Activated naive CD4-positive, alpha-beta T cell treated with anti-CD3 and anti-CD28 coated beads, Interleukin-2, amount 50 U/mL, for 16 hours (primary cell): Measurements from ENCODE around the gene ZBTB16.
"Not testable (repeated sequence)": the region's sequence is repeated elsewhere in the genome, so short reads cannot be mapped to it uniquely, and the experiment has no call there.

Experiments
- DNase-seq: peaks from one replicate; pipeline ENCODE4 v3.0.0-alpha.2; 2020

Gene ZBTB16

DNA sequence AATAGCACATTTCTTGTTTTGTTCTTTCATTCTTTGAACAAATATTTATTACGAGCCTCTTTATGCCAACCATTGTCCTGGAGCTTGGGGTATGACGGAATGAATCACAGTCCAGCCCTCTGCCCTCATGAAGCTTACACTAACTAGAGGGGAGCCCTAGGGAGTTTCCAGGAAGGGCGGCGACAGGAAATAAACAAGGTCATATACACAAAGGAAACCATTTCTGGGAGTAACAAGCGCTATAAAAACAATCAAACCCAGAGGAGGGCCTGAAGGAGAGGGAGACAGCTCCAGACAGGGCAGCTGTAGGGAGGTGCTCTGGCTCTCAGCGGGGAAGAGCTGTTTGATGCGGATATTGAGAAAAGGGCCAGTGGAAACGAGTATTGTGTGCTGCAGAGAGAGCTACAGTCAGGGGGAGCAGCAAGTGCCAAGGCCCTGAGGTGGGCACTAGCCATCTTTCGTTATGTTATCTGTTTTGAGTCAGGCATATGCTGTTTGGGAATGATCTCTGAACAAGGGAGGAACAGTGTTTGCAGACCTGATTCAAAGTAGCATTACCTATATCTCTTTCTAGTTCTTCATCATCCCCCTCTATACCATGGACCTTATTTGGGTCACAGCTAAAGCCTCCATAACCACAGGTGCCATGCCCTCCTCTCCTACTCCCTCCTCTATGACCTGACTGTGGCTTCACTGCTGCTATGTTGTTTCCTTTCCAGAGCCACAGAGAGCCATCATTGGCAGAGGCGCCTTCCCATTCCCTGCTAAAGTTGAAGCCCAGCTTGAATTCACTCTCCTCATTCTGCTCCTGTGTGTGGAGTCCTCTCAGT lies 15.3 kb upstream of the ZBTB16 start:
- no peak for DNase-seq

DNA sequence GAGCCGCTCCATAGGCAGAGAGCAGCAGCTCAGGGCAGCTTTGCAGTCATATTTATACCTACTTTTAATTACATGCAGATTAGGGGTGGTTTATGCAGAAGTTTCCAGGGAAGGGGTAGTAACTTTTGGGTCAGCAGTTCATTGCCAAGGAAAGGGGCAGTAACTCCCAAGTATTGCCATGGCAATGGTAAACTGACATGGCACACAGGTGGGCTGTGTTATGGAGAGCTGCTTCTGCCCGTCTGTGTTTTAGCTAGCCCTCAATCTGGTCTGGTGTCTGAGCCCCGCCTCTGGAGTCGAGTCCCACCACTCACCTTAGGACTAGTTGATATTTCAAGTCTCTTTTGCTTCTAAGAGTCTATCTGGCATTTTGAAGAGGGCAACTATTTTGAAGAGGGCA lies 12.2 kb upstream of the ZBTB16 start:
- DNase-seq, result no peak

DNA sequence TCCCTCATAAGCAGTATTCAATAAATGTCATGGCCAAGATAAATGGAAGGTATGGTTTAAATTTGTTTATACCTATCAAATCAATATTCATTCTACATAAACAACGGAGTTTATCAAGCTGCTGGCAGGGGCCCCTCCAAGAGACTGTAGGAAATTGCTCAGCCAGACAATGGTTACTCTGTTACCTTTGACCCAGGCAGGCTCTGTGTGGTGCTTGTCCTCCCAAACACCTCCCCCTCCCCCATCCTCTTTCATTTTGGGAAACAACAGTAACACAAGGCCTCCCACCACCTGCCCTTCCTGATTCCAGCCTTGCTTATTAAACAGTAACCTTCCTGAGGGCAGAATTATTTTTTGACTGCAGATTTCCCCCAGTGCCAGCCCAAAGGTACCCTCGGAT lies 10.5 kb upstream of the ZBTB16 start:
- no peak for DNase-seq

DNA sequence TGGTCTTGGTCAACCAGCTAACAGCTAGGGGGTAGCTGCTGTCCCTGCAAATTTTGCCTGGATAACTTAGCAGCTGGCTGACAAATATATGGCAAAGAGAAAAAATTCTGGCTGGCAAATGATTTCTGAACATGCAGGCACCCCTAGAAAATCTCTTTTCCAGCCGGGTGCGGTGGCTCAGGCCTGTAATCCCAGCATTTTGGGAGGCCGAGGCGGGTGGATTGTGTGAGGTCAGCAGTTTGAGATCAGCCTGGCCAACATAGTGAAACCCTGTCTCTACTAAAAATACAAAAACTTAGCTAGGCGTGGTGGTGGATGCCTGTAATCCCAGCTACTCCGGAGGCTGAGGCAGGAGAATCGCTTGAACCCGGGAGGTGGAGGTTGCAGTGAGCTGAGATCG lies 9.7 kb upstream of the ZBTB16 start:
- not testable (repeated sequence) for DNase-seq

DNA sequence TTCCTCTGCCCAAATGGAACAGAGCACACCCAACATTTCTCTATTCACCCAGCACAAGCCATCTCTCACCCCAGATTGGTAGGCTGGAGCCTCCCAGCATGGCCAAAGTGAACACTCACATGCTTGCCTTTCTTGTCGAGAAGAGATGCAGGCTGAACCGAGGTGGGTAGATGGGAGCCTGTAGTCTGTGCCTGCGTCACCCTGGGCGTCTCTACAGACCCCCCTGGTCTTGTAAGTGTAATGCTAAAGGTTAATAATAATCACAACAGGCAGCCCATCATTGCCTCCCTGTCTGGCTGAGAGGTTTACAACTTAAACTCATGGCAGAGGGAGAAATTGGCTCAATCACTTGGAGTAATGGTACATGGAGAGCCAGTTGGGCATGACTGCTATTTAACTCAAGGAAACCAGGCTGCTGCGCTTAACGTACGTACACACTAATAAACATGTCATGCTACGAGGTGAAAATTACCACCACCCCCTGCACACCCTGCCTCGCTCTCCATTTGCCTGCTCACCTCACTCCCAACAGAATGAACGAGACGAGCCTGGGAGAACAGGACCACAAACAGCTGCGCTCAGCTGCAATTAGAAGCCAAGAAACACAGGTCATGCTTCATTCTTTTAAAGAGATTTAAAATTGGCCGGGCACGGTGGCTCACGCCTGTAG lies 9.1 kb upstream of the ZBTB16 start:
- DNase-seq, result no peak

DNA sequence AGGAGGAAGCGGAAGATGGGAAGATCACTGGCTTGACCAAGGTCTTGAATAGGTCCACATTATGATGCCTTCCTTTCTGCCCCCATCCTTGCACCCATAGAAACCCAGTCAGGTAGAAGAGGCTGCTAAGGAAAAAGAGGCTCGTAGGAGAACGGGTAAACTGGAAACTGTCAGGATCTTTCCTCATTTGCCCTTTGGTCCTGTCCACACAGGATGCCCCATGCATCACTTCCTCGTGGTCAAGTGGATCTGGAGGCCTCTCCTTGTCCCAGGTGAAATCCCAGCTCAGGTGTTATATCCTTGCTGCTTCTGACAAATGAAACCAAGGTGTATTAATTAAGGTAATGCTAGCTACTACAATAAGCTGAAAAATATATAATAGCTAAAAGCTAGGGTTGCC lies 8.0 kb upstream of the ZBTB16 start:
- no peak for DNase-seq

DNA sequence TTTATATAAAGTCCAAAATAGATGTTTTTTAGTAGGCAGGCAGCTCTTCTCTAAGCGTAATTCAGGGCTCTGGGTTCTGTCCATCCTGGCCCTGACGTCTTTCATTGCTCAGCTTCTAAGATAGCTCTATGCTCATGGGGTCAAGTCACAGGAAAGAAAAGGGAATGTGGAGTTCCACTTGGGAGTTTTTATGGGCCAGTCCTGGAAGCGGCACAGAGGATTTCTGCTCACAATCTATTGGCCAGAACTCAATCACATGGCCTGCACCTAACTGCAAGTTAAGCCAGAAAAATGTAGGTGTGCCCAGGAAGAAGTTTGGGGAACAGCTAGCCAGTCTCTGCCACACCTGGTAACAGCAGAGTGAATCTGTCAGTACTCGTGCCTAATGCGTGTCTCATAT lies 7.4 kb upstream of the ZBTB16 start:
- DNase-seq, result no peak

DNA sequence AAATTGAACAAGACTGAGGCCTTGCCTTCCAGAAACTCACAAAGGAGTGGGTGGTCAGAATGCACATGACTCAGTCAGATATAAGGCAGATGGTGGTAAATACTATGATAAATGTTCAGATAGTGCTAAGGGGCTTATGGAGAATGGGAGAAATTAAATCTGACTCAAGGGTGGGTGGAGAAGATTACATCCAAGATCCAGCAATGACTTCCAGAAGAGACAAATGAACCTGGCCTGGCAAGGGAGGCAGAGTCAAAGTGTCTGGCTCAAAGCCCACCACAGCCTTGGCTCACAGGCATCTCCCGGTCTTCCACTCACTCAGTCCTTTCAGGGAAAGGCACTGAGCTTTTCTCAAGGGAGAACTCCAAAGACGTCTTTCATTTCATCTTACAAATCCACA lies 6.1 kb upstream of the ZBTB16 start:
- DNase-seq, result no peak

DNA sequence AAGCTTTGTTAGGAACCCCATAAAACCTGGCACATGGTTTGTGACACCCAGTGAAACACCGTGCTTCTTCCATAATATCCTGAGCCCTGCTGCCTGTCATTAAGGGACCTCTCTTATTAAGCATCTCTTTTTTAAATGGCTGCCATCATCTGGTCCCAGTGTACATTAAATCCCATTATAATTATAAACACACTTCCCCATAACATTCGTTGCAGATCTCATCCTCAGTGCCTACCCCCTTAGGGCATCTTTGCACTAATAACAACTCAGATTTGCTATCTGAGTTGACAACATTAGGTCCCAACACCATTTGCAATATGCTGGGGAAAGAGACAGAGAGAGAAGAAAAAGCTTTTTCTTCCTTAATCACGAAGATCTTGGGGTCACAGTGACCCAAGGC lies 4.7 kb upstream of the ZBTB16 start:
- no peak for DNase-seq

DNA sequence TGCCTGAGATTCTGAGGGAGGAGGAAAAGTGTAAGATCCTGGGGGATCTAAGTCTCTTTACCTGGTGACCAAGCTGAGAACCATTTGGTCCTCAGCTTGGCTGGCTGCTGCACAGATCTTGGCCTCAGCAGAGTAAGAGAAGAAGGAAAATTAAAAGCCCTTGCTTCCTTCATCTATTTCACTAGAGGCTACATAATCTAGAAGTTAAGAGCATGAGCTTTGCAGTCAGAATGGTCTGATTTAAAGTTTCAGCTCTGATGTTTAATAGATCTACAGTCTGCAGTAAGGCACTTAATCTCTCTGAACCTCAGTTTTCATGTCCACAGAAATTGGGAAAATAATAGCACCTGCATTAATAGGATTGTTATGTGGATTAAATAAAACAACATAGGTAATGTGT lies 3.1 kb upstream of the ZBTB16 start:
- DNase-seq, result no peak

DNA sequence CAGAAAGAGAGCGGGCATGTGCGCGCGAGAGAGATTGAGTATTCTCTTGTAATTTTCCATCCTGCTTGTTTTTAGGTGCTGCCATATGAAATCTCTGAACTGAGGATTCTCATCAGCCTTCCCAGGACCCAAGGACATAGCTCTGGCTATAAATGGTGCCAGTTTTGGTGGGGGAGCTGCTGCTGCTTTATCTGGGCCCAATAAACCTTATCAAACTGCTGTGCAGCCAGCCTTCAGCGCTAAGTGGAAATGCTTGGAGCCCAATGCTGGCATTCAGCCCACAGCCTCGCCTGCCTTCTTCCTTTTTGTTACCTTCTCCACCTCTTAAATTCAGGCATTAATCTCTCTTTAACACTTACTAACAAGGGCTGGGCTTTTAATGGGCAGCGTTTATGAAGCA lies 2.4 kb upstream of the ZBTB16 start:
- DNase-seq, result no peak

DNA sequence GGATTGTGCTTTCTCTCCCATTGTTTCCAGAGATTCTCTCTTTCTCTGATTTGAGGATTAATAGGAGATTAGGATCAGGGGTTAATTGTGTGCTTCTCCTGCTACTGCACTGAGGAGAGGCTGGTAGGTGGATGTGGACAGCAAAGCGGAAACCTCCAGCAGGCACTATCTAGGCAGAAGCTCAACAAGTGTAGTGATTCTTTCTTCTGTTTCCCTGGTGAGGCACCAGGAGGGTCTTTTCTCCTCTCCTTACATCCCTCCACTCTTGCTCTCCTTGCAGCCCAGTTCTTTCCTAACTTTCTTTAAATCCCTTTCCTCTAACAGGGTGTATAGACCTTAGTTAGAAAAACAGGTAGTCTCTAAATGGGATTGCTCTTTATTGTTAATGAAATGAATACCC lies 1.9 kb upstream of the ZBTB16 start:
- DNase-seq, result no peak

DNA sequence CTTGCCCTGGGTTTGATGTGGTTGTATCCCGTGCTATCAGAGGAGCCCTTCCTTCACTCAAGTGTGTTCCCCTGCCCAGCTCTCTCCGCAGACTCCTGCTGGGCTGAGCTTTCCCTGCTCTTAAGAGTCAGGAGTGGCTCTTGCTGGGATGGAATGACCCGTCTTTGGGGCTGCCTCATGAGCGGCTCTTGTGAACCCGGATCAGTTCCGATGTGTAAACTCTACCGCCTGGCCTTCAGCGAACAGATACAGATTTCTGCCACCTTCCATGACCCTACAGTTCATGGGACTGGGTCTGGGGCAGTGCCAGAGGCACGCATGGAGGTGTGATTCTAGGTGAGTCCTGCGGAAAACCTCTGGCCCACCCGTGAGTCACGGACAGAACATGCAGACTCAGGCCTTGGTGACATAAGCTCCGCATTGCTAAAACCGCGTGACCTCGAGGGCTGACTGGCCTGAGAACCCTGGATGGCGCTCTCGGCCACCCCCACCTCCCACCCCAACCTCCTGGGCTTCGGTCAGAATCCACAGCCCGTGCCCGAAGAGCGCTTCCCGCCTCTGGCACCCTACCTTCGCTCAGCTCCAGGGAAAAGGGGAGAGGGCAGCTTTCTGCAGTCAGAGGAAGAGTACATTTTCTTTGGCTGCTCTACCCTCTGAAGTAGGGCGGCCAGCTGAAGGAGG lies 1.3 kb upstream of the ZBTB16 start:
- DNase-seq, result no peak

DNA sequence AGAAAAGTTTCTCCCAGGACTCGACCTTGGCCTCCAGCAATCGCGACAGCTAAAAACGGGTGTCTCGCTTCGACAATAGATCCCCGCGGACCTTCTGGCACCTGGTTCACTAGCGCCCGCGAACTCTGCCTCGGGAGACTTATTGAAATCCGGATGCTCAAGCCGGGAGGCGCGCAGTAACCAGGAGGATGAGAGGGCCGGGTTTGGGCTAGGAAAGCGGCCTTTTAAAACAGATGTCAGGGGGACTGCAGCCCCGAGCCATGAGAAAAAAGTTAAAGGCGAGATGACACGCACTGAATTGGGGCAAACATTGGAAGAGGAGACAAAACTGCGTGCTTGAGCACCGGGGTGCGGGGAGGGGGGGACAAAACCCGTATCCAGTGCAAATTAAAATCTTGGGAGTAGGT lies 637 bp upstream of the ZBTB16 start:
- DNase-seq, result no peak

DNA sequence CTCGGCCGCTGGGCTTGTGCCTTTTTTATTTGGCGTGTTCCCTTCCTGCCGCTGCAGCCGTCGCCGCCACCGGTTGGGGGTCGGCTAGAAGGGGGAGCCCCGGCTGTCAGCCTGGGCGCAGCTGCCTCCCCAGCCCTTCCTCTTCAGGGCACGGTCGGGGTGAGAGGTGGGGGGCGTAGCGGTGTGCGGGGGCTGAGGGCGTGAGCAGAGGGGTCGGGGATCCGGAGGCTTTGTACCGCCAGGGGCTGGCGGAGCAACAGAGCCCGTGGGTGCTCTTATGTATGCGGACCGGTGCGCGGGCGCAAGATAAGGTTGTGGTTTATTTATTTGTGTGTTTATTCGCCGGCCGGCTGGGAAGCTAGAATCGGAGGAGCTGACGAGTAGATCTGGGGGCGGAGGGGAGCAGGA lies 477 bp downstream of the ZBTB16 start:
- DNase-seq, result peak; percentile 20

DNA sequence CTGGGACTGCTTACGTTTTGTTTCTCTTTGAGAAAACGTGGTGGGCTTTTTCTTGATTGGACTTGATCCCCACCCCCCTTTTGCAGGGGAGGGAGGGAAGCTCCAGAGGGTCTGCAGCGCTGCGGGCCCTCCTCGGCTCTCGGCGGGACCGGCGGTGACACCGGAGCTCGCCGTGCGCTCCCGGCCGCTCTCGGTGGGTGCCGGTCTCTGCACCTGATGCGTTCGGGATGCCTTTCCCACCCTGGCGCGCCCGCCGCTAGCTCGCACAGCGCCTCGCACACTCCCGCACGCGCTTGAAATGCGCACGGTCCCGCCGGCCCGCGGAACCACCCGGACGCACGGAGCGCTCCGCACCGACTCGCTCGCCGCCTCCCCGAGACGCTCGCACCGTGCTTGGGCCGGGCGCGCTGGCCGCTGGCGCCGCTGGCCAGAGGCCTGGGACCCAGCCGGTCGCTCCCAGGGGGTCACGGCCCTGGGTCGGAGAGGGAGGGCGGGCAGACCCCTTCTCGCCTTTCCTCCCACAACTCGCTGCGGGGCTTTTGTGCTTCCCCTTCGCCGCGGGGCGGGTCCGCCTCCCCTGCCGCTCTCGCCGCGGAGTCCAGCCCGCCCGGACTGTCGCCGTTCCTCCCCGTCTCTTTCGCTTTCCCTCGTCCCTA lies 1.0 kb downstream of the ZBTB16 start:
- DNase-seq, result peak; percentile 37

DNA sequence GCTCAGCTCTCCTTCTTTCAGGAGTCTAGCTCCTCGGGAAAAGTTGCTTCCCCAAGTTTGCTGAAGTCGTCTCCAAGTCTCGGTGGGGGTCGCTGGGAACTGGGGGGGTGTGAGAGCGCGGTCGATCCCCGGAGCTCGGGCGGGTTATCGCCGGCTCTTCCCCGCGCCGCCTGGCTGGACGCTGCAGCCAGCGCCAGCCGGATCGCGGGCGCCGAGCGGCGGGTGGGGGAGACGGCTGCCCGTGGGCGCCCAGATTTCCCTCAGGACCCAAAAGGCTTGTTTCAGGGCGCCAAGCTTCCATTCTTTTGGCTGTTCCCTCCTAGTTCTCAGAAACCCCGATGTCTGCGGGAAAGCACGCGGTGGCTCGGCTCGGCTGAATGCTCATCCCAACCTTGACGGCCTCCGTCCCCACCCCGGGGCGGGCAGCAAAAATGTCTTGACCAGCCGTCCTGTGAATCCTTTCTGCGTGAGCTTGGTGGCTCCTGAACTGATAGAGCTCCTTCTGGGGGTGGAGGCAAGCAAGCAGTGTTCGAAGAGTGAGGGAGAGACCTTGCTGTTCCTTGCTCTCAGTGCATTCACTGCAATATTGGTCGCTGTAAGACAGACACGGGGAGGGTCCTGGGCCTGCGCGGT lies 1.7 kb downstream of the ZBTB16 start:
- DNase-seq, result no peak

DNA sequence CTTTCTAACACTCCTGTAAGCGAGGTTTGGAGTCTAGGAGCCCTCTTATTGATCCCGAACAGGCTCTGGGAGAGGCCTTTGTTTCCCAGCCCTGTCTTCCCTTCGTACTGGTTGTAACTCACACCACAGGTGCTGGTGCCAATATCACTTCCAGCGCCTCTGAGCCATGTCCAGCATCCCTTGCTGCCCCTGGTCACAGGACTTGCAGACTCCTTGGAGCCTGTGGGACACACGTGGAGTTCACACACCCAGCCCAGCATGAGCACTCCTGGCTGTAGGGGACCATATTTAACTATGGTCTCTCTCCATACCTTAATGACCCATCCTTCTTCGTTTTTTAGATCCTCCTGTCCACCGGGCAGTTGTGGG lies 2.2 kb downstream of the ZBTB16 start:
- DNase-seq, result no peak

DNA sequence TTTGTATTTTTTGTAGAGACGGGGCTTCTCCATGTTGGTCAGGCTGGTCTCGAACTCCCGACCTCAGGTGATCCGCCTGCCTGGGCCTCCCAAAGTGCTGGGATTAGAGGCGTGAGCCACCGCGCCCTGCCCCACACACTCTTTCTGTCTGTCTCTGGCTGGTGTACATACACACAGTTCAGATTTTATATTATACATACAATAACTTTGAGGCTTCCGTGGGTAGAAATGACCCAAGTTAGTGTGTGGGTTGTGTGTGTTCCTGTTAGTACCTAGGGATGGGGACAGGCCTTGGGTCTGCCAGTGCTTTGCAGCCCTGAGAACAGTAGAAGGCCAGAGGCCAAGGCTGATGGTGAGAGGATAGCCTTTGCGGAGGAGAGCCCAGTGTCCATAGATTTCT lies 2.8 kb downstream of the ZBTB16 start:
- DNase-seq, result no peak

DNA sequence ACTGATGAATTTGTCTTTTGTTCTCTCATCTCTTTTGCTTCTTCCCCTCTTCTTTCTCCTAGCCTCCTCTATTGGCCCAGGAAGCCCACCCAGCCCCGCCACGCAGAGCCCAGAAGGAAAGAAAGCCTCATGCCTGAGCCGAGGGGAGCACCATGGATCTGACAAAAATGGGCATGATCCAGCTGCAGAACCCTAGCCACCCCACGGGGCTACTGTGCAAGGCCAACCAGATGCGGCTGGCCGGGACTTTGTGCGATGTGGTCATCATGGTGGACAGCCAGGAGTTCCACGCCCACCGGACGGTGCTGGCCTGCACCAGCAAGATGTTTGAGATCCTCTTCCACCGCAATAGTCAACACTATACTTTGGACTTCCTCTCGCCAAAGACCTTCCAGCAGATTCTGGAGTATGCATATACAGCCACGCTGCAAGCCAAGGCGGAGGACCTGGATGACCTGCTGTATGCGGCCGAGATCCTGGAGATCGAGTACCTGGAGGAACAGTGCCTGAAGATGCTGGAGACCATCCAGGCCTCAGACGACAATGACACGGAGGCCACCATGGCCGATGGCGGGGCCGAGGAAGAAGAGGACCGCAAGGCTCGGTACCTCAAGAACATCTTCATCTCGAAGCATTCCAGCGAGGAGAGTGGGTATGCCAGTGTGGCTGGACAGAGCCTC lies 3.8 kb downstream of the ZBTB16 start:
- no peak for DNase-seq

DNA sequence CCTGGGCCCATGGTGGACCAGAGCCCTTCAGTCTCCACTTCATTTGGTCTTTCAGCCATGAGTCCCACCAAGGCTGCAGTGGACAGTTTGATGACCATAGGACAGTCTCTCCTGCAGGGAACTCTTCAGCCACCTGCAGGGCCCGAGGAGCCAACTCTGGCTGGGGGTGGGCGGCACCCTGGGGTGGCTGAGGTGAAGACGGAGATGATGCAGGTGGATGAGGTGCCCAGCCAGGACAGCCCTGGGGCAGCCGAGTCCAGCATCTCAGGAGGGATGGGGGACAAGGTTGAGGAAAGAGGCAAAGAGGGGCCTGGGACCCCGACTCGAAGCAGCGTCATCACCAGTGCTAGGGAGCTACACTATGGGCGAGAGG lies 4.3 kb downstream of the ZBTB16 start:
- no peak for DNase-seq

DNA sequence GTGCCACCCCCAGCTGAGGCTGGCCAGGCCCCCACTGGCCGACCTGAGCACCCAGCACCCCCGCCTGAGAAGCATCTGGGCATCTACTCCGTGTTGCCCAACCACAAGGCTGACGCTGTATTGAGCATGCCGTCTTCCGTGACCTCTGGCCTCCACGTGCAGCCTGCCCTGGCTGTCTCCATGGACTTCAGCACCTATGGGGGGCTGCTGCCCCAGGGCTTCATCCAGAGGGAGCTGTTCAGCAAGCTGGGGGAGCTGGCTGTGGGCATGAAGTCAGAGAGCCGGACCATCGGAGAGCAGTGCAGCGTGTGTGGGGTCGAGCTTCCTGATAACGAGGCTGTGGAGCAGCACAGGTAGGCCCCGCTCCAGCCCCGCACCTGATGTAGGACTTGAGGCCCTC lies 4.7 kb downstream of the ZBTB16 start:
- no peak for DNase-seq

DNA sequence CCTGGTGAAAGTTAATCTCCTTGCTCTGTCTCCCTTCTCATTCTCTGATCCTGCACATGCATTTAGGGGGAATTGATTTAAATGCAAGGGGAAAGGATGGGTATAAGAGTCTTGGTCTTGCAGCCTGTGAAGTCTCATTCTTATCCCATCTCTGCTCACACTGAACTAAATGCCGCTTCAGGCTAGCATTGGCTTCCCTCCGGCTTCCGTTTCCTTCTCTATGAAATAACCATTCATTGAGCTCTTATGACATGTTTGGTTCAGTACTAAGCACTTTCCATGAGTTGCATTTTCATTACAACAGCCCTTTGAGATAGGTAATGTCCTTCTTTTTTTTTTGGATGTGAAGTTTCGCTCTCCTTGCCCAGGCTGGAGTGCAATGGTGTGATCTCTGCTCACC lies 5.6 kb downstream of the ZBTB16 start:
- DNase-seq, result no peak
